Stimulated activated CD4-positive, alpha-beta T cell treated with anti-CD3 and anti-CD28 coated beads, Interleukin-1b, Interleukin-23, amount 100 ng/mL, for 1 hour (primary cell): Measurements from ENCODE around the gene LRP1.

Source experiments
- DNase-seq, 2 donors: peaks; one replicate each; pipeline ENCODE4 v3.0.0-alpha.2; 2020; ENCODE audit warnings: low read depth in 2 of 2

LRP1 gene

GRCh38 chr12:57154076-57154475, 25.8 kb downstream of the LRP1 start:
- DNase-seq, result no peak

GRCh38 chr12:57154804-57155434, 26.6 kb downstream of the LRP1 start:
- no peak for DNase-seq

- no peak for DNase-seq
Measured at GRCh38 chr12:57156701-57157403, 28.6 kb downstream of the LRP1 start.

GRCh38 chr12:57157588-57158173, 29.4 kb downstream of the LRP1 start:
- no peak for DNase-seq

GRCh38 chr12:57158186-57158585, 29.9 kb downstream of the LRP1 start:
- DNase-seq, result no peak

- DNase-seq, result no peak
Measured at GRCh38 chr12:57158665-57159064, 30.4 kb downstream of the LRP1 start.

GRCh38 chr12:57159311-57159710, 31.0 kb downstream of the LRP1 start:
- no peak for DNase-seq

GRCh38 chr12:57160040-57160439, 31.8 kb downstream of the LRP1 start:
- DNase-seq, result no peak

GRCh38 chr12:57160741-57161140, 32.5 kb downstream of the LRP1 start:
- no peak for DNase-seq

- no peak for DNase-seq
Measured at GRCh38 chr12:57161491-57161890, 33.2 kb downstream of the LRP1 start.

GRCh38 chr12:57162553-57163125, 34.4 kb downstream of the LRP1 start:
- no peak for DNase-seq

GRCh38 chr12:57164454-57164853, 36.2 kb downstream of the LRP1 start:
- no peak for DNase-seq

- no peak for DNase-seq
Measured at GRCh38 chr12:57164966-57165625, 36.8 kb downstream of the LRP1 start.

GRCh38 chr12:57165741-57166140, 37.5 kb downstream of the LRP1 start:
- no peak for DNase-seq

- DNase-seq, result peak in 1 of 2 donors; percentile 17
Measured at GRCh38 chr12:57166971-57167371, 38.7 kb downstream of the LRP1 start.

GRCh38 chr12:57168058-57168457, 39.8 kb downstream of the LRP1 start:
- DNase-seq, result no peak

GRCh38 chr12:57169046-57169795, 40.9 kb downstream of the LRP1 start:
- DNase-seq, result no peak

GRCh38 chr12:57169969-57170368, 41.7 kb downstream of the LRP1 start:
- no peak for DNase-seq

- no peak for DNase-seq
Measured at GRCh38 chr12:57170408-57170807, 42.1 kb downstream of the LRP1 start.

- DNase-seq, result no peak
Measured at GRCh38 chr12:57170927-57171326, 42.6 kb downstream of the LRP1 start.

- DNase-seq, result no peak
Measured at GRCh38 chr12:57171668-57172067, 43.4 kb downstream of the LRP1 start.

GRCh38 chr12:57173089-57173488, 44.8 kb downstream of the LRP1 start:
- no peak for DNase-seq
